ENCODE data around the gene YAP1.

DNA sequence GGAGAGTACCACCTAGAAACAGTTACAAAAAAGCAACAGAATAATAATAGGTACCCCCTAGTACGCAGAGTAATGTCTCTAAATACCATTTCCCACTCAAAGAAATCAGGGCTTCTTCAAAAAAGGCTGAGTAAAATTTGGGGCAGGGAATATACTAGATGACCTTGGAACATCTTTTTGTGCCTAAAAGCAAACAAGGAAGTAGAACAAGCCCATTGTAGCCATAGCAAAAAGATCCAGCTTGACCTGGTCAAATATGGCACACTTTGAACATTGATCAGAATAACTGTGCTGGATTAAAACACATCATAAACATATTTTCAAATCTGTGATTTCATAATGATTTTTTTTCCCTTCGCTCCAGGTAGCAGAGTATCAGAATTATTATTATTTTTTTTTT, 91.5 kb downstream of the YAP1 start:
- TF ChIP-seq EZH2 (IDR thresholded peaks at IDR 0.05; ENCODE audit: insufficient read depth, poor library complexity, severe bottlenecking) (no peak), EZH2phosphoT487 (IDR thresholded peaks at IDR 0.05; ENCODE audit: insufficient read depth, low read depth) (no peak)
